HK-2 (cell line): Measurements from ENCODE around the gene ABHD17A.

Experiments
- DNase-seq: peaks from one replicate; pipeline ENCODE4 v3.0.0-alpha.2; 2018; ENCODE audit not compliant: unreplicated experiment

ABHD17A gene

GRCh38 chr19:1885398-1886119, at the start of gene ABHD17A:
Gene ABHD17A (minus strand): TSS chr19:1885496. CDS start chr19:1881566, 3,930 bp downstream.
- peak; percentile 91 for DNase-seq

GRCh38 chr19:1933942-1934341, 48.6 kb upstream of the ABHD17A start:
- no peak for DNase-seq

GRCh38 chr19:1933244-1933643, 47.9 kb upstream of the ABHD17A start:
- no peak for DNase-seq

- no peak for DNase-seq
Observed at GRCh38 chr19:1932395-1932794, 47.1 kb upstream of the ABHD17A start.

- no peak for DNase-seq
Observed at GRCh38 chr19:1931445-1931844, 46.1 kb upstream of the ABHD17A start.

- peak; percentile 80 for DNase-seq
Observed at GRCh38 chr19:1929021-1929742, 43.9 kb upstream of the ABHD17A start.

GRCh38 chr19:1925544-1925943, 40.2 kb upstream of the ABHD17A start:
- no peak for DNase-seq

- no peak for DNase-seq
Observed at GRCh38 chr19:1924320-1924961, 39.1 kb upstream of the ABHD17A start.

GRCh38 chr19:1923319-1923718, 38.0 kb upstream of the ABHD17A start:
- DNase-seq, result no peak

- no peak for DNase-seq
Observed at GRCh38 chr19:1922803-1923202, 37.5 kb upstream of the ABHD17A start.

GRCh38 chr19:1921825-1922224, 36.5 kb upstream of the ABHD17A start:
- no peak for DNase-seq

- no peak for DNase-seq
Observed at GRCh38 chr19:1921326-1921725, 36.0 kb upstream of the ABHD17A start.

- DNase-seq, result no peak
Observed at GRCh38 chr19:1920644-1921043, 35.3 kb upstream of the ABHD17A start.

GRCh38 chr19:1918975-1919374, 33.7 kb upstream of the ABHD17A start:
- DNase-seq, result no peak

GRCh38 chr19:1917926-1918325, 32.6 kb upstream of the ABHD17A start:
- DNase-seq, result no peak

GRCh38 chr19:1917146-1917545, 31.9 kb upstream of the ABHD17A start:
- no peak for DNase-seq

GRCh38 chr19:1914826-1915341, 29.6 kb upstream of the ABHD17A start:
- DNase-seq, result no peak

- no peak for DNase-seq
Observed at GRCh38 chr19:1913781-1914577, 28.7 kb upstream of the ABHD17A start.

GRCh38 chr19:1912760-1913505, 27.6 kb upstream of the ABHD17A start:
- DNase-seq, result no peak

GRCh38 chr19:1911995-1912394, 26.7 kb upstream of the ABHD17A start:
- DNase-seq, result no peak

- DNase-seq, result no peak
Observed at GRCh38 chr19:1911098-1911497, 25.8 kb upstream of the ABHD17A start.
